IPS-11a (cell line): ENCODE results near the gene FGD2.

ENCODE experiments used
- H3K4me3 ChIP-seq: one replicate; pipeline ENCODE4 v1.5.1; 2013; ENCODE audit warnings: low read depth, low read length, control low read depth

Gene FGD2

GRCh38 chr6:36970892-36971842 is 34.3 kb upstream of the FGD2 start:
- no peak overlapping the region for H3K4me3 ChIP-seq

- H3K4me3 ChIP-seq: no peak overlapping the region
These were observed 33.4 kb upstream of the FGD2 start for GRCh38 chr6:36971921-36972673.

- H3K4me3 ChIP-seq: no peak overlapping the region
These were observed 32.3 kb upstream of the FGD2 start for GRCh38 chr6:36973190-36973589.

DNA sequence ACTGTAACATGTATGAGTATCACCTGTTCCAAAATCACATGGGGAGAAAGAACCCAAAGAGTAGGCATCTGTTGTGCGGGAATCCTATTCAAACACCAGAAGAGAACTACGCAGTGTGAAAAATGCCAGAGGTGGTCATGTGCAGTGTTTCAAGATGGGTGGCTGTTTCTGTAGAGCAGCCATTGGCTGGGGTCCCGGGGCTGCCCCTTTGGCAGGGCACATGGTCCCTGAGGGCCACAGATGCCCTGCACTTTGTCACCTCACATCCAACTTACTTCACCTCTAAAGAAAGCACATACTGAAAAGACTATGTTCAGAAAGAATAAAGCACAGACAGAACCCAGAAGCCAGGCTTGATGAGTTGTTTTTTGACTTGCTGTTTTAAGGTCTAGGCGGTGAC is 31.8 kb upstream of the FGD2 start:
- no peak overlapping the region for H3K4me3 ChIP-seq

DNA sequence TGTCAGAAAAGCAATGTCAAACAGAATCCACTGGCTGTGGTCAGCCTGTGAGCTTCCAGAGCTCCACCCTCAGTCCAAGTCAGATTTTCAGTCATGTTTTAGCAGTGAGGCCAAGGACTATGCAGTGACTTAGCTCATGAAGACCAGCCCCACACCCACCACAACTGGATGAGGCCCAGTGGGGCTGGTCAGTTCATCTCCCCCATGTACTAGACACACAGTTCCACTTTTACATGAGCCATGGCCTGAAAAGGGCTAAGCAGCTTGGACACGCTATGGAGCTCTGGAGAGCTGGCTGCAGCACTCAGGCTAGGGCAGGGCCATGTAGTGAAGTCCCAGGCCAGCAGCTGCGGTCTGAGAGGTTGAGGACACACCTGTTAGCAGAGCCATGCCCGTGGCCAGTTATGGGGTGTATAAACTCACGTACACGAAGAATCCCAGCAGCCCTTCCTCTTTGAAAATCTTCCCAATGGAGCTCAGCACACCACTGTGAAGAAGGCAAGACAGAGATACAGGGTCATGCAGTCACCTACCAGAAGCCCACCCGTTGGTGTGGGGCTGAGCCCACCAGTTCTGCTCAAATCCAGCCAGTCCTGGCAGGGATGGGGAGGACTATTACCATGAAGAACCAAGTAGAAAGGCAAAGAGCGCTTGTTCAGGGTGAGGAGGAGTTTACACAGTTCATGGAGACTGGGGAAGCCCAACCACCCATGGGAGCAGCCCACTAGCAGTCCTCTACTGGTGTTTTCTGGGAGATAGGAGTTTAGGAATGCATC is 30.0 kb upstream of the FGD2 start:
- no peak overlapping the region for H3K4me3 ChIP-seq

GRCh38 chr6:36976007-36976264 is 29.5 kb upstream of the FGD2 start:
- H3K4me3 ChIP-seq: no peak overlapping the region

GRCh38 chr6:36976509-36976908 is 28.9 kb upstream of the FGD2 start:
- no peak overlapping the region for H3K4me3 ChIP-seq

GRCh38 chr6:36976931-36977330 is 28.5 kb upstream of the FGD2 start:
- H3K4me3 ChIP-seq: no peak overlapping the region

- no peak overlapping the region for H3K4me3 ChIP-seq
These were observed 27.9 kb upstream of the FGD2 start for GRCh38 chr6:36977470-36977941.

DNA sequence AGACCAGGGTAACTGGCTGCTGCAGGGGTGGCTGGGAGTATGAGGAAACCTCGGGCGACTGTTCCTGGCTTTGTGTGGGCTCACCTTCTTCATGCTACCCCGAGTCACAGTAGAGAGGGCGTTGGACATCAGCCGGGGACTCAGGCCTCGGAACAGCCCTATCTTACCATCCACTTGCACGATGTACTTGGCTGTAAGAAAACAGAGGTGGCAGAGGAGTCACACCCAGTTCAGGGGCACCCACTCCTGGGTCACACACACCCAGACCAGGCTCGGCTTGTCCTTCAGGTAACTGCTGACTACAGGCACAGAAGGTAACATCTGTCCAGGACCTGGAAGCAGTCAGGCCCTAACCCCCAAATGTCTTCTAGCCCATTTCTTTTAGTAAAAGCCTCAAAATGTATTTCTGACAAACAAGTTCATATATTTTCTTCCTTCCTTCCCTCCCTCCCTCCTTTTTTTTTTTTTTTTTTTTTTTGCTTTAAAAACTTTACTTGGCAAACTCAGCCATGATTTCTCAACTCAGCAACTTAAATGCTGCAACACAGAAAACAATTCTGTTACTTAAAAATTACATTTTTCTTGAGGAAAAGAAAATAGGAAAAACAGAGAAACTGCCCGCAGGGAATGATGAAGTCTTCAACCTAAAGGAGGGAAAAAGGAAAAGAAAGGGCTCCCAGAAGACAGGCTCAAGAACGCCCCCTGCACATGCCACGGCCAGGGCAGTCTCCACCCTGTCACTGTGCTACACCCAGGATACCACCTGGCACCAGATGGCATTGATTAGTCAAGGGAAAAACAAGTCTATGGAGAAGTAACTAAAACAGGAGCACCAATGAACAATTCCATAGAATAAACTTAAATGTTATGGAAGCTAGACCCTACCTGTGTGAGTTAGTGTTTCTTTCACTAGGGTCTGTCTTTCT is 26.8 kb upstream of the FGD2 start:
- no peak overlapping the region for H3K4me3 ChIP-seq

DNA sequence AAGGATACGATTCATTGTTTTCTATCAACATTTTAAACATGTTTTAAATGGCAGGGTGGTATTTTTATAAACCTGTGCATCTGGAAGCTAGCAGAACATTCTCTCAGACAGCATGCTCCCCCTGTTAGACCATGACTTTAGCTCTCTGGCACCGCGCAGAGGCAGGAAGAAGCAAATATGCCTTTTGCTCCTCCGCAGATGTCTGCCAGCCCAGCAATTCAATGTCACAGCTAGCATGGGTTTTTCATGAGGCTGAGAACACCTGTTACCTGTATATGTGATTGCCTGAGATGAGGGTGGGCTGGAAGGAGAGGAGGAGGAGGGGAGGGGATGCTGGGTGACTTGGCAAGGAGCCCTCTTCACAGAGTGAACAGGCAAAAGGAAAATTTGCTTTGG is 26.1 kb upstream of the FGD2 start:
- no peak overlapping the region for H3K4me3 ChIP-seq

DNA sequence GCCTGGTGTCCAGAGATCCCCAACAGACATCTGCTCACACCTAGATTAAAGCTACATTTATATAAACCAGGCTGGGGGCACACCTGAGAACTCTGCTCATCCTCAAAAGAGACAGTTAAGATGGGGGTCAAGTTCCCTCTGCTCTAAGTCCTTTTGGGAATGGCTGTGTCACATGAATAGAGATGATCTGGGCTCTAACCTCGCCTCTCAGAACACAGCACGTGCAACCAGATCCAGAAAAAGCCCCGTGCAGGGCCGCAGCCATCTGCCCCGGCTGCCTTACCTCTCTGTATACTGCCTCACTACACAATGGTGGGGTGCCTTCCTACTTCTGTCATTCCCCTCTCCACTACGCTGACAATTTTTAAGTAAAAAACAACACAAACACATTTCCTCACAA is 25.3 kb upstream of the FGD2 start:
- H3K4me3 ChIP-seq: no peak overlapping the region

GRCh38 chr6:36980876-36981619 is 24.4 kb upstream of the FGD2 start:
- H3K4me3 ChIP-seq: no peak overlapping the region

DNA sequence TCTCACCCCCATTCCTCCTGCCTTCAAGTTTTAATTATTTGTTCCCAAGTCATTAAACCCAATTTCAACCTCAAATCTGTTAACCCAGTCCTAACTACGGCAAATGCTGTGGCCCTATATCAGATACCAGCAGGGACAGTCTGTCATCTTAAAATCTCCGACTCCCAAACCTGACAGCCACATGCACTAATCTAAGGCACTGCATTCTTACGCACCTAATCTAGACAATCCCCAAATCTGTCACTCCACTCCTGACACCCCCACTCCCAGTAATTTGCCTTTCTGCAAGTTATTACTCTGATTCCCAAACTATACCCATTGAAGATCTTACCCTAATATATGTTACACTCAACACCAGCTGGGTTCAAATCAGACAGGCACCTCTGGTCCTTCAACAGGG is 21.9 kb upstream of the FGD2 start:
- no peak overlapping the region for H3K4me3 ChIP-seq

- peak overlapping the region; percentile 87 for H3K4me3 ChIP-seq
These were observed 20.7 kb upstream of the FGD2 start for GRCh38 chr6:36984581-36985416.

GRCh38 chr6:36985417-36985807 is 20.0 kb upstream of the FGD2 start:
- H3K4me3 ChIP-seq: peak overlapping the region; percentile 87

DNA sequence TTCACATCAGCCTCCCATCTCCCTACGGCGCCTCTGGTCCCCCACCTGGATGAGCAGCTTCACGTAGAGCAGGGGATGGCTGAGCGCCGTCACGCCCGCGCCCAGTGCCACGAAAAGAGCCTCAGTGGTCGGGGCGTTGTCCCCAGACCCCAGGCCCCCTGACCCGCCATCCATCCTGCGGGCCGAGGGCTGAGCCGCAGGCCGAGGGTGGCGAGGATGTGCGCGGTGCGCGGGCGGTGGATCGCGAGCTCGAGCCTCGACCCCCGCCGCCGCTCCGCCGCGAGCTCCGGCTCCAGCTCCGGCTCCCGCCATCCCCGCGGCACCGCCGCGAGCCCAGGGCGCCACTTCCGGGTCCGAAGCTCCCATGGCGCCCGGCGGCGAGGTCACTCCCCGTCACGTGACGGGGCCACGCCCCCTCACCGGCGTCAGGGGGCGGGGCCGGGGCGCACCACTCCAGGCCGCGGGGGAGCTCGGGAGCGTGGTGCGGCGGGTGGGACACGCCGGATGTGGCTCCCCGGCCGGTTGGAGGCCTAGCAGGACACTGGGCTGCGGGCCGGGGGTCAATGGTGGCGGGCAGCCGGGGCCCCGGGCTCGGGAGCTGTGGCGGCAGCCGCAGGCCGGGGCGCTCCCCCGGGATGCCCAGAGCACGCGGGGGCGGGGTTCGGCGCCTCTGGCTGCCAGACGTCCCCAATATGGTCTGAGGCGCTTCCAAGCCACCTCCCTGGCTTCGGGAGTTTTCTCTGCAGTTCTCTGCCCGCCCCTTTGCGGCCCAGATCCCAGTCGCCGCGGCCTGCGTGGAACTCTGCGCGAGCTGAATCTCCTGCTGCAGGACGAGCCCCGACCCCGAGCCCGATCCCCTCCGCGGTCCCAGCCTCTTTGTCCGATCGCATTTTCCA is 19.4 kb upstream of the FGD2 start, which contains the start of gene MTCH1:
MTCH1 (minus strand) TSS at position 389 of the 896 bp plus-strand sequence; CDS start at position 366, 23 bp downstream.
- peak within 1 kb of the TSS; percentile 87 for H3K4me3 ChIP-seq

DNA sequence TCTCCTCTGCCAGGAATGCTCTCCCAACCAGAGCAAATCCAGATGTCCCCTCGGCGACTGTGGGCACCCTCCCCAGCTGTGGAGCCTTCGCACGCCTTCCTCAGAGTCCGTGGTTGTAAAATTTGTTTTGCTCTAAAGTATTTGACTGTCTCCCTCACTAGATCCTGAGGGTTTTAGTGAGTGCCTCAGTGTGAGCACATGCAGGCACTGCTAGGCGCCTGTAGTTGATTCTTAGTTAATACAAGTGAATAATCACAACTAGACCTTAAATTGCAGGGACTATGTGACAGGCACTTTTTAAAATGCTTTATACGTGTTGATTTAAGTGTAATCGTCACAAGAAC is 18.8 kb upstream of the FGD2 start:
- H3K4me3 ChIP-seq: peak overlapping the region; percentile 87
